ENCODE measurements around the gene CROCC2.

The CROCC2 gene

DNA sequence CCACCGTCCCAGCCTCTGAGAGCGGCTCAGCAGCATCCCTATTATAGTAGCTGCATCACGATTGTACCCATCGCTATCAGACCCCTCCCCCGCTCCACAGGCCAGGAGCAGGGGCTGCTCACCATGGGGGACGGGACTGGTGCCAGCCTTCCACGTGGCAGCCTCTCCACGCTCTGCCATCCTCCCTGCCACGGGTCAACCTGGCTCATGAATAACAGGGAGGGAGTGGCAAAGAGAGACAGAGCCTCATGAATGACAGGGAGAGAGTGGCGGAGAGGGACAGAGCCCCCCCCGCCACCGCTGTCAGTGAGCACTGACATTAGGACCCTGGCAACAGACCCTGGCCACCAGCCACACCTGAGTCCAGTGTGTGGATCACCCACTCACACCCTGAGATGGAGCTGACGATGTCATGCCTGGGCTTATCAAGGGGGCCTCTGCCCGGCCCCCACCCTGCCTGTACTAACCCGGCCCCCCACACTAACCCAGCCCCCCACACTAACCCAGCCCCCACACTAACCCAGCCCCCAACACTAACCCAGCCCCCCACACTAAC, 16.9 kb downstream of the CROCC2 start:
- no peak for DNase-seq

DNA sequence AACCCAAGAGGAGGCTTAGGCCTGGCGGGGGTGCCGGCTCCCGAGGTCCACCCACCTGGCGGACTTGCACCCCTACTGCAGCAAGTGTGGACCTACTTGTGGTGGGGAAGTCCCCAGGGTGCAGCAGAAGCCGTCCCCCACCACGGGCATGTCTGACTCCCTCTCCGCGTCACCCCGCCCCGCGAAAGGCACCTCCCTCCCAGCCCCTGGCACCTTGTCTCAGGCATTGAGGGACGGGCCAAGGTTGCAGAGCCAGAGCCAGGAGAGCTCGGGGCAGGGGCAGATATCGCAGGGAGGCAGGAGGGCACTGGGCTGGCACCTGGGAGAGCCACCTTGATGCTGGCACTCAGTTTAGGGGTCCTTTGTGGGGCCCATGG, 19.0 kb downstream of the CROCC2 start:
- DNase-seq: no peak

DNA sequence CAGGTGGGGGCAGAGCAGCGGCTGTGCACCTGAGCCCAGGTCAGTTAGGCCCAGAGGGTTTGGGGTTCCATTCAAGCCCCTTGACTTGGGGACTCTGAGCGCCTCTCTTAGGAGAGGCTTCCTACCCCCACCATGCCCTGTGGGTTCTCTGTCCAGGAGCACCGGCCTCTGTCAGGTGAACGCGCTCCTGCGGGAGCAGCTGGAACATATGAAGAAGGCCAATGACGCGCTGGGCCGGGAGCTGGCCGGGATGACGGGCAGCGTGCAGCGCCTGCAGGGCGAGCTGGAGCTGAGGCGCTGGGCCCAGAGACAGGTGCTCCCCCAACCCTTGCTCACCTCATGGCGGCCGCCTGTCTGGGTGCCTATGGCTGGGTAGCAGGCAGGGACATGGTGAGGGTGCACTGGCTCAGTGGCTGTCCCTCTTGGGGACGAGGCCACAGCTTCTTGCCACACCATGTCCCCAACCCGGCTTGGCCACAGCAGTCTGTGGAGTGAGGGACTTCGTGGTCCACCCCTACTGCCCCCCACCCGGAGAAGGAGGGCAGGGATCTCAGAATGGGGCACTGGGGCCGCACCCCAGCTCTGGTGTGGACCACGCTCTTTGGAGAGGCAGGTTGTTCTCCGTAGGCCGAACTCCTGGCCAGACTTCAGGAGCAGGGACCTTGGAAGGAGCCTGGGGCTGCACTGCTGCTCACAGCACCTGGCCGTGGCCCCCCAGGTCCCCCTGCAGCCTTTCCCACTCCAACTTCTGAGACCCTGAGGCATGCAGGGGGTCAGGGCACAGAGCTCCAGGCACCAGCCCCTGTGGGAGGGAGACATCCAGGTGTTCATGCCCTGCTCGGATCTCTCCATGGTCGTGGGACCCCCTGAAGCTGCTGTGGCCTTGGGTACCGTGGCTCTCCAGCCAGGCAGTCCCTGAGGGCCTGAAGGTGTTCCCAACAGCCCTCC, 19.7 kb downstream of the CROCC2 start:
- DNase-seq: no peak

DNA sequence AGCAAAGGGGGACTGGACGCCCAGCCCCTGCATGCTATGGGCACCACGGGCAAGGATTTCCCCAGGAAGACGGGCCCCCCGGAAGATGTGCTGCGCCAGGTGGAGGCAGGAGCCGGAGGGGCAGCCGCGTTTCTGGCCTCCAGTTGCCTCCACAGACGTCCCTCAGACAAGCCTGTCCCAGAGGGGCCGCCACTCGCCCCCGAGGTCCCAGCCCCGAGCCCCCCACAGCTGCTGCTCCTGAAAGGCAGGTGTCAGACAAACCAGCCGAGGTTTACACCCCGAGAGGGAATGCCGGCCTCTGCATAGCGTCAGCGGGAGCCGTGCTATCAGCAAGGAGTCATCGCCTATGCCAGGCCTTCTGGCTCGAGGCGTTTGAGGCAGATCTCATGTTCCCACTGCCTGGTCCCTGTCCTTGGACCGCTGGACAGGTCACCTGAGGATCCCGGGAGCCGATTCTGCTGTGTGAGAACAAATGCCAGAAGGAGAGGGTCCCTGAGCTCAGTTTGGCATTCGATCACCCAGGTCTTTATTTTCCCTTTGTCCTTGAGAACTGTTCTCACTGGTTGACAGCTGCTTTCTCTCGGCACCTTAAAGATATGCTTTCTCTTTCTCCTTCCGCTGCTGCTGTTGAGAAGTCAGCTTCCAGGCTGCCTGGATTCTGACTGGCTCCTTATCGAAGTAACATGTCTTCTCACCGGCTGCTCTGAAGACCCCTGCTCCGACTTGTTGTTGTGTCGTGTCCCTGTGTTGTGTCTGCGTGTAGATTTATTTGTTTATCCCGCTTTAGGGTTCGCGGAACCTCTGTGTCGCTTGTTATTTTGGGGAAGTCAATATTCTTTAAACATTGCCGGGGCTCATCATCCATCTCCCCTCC, 20.6 kb downstream of the CROCC2 start:
- no peak for DNase-seq

DNA sequence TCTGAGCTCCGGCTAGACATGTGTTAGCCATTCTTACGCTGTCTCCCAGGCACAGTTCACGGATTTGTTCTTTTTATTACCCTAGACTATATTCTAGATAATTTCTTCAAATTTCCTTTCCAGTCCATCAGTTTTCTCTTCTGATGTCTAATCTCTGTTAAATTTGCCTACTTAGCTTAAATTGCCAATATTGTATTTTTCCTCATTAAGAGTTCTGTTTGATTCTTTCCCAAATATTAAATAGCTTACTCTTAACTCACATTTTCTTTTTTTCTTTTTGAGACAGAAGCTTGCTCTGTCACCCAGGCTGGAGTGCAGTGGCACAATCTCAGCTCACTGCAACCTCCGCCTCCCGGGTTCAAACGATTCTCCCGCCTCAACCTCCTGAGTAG, 21.2 kb downstream of the CROCC2 start:
- no peak for DNase-seq

DNA sequence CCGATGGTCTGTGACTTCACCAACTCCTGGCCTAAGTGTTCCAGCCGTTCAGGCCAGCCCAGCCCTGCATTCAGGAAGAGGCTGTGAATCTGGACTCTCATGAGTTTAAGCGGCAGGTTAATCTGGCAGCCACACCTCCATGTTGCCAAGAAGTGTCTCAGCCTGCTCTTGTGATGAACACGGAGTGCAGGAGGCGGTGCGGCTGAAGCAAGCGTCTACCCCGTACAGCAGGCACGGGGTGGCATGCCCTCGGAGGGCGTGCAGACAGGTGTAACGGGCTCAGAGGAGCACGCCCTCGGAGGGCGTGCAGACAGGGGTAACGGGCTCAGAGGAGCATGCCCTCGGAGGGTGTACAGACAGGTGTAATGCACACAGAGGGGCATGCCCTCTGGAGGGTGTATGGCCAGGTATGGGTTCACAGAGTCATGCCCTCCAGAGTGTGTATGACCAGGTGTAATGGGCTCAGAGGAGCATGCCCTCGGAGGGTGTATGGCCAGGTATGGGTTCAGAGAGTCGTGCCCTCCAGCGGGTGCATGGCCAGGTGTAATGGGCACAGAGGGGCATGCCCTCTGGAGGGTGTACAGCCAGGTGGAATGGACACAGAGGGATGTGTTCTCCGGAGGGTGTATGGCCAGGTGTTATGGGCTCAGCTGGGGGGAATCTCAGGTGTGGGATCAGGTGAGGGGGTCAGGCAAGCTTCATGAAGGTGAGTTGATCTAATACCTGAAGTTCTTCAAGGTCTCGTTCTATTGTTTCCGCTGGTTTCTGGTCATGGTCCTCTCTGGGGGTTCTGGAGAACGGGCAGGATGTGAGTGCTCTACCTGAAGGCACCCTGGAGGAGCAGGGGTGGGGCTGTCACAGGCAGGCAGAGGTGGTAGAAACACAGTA, 22.6 kb downstream of the CROCC2 start:
- no peak for DNase-seq

DNA sequence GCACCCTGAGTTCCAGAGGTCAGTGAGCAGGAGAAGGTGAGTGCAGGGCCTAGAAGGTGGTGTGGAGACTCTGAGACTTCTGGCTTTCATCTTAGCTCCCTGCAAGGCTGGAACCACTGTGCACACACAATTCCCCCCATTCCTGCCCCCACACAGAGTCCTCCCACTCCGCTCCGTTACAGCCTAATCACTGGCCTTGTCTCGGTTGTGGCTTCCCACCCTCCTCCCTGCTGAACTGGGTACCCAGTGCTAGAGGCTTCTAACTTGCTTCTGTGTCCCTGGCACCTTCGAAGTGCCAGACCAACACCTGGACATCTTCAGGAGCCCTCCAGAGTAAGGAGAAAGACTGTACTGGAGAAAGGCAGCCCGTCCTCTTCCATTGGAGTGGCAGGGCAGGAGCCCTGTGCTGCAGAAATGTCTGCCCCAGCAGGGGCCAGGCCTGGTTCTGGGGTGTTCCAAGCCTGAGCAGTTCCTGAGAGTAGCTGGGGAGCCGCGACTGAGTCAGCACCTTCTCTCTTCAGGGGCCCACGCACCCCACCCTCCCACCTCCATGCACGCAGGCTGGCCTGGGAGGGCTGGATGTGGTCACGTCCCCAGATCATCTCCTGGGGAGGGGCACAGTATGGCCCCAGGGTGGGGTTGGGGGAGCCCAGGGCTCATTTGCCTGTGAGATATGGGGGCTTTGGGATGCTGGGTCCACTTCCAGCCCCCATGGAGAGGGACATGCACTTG, 23.4 kb downstream of the CROCC2 start:
- DNase-seq: no peak

DNA sequence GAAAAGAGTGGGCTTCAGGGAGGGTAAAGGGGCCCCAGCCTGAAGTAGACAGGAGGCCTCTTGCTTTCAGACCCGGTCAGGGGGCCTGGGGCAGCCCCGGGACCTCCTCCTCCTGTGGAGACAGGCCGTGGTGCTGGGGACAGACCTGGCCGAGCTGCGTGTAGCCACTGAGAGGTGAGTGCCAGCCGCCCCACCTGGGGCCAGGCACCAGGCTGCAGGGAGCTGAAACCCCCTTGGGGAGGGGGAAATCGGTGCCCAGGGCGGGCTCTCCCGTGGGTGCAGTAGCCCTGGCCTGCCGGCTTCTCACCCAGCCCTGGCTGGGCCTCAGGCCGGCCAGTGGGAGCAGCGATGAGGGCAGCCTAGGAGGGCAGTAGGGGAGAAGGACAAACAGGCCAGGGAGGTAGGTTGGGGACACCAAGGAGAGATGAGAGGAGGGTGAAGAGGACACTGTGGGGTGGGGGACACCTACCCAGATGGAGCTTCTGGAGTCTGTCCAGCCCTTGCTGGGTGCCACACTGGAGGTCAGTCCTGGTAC, 24.0 kb downstream of the CROCC2 start:
- no peak for DNase-seq

DNA sequence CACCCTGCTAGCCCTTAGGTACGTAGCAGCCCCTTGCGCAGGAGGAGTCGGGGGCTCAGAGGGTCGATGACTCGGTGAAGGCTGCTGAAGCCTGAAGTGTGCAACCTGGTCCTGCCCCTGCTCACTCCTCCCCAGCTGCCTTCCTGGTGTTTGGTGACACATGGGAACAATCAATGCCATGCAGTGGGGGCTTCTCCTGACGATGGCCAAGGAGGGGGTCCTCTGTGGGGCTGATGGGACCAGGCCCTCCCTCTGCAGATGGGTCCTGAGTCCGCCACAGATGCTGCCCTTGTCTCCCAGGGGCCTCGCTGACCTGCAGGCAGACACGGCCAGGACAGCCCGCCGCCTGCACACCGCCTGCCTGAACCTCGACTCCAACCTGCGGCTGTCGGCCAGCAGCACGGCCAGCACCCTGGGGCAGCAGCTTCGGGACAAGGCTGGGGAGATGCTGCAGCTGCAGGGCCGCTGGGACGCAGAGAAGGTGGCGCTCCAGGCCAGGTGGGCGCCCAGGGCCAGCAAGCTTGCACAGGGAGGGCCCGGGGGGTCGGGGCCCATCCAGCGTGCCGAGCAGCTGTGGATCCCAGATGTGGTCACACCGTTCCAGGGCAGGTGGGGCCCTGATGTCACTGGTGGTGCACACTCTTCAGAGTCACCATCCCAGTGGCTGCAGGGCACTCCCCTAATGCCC, 24.6 kb downstream of the CROCC2 start:
- no peak for DNase-seq

DNA sequence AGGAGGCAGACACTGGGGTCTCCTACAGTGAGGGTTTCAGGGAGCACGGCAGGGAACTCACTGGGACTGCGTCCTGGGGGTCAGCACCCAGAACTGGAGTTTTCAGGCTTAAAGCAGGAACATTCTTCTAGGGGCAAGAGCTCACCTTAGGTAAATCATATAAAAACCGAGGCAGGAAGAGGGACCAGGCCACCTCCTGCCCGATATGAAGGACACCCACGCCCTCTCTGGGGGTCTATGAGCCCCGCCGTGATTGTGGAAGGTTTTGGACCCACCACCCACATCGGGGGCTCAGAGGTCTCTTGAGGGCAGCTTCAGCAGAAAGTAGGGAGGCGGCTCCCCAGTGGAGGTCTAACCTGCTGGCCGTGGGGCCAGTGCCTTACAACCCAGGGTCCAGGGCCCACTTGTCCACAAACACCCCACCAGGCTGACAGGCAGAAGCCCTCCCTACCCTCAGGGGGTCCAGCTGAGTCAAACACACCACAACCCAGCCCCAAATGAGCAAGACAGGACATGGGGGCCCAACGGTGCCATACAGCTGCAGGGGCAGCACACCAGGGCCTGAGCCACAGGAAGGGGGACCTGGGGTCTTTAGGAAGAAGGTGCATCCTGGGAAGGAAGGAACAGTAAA, 25.3 kb downstream of the CROCC2 start:
- DNase-seq: no peak

DNA sequence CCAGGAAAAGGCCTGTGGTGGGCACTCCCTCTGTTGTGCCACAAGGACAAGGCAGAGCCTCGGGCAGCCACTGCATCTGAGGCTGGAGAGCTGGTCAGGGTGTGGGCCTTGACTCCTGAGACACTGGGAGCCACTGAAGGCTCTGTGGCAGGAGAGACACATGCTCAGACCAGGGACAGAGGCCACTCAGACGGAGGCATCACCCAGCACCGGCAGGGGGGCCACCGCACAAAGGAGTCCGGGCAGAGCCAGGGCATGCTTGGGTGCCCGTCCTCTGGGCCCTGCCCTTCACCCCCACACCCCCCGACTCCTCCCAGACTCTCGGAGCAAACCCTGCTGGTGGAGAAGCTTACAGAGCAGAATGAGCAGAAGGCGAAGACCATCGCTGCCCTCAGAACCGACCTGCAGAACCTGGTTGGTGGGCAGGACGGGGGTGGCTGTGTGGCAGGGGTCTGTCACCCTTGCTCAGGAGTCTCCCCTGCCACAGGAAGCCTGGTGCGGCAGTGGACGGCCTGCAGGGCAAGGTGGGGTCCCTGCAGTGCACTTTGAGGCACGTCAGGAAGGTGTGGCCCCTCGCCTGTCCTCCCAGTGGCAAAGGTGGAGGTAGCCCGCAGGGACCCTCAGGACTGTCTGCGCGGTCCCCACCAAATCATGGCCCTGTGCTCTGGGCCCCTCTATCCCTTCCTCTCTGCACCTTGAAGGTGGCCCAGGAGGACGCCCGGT, 26.0 kb downstream of the CROCC2 start:
- no peak for DNase-seq

DNA sequence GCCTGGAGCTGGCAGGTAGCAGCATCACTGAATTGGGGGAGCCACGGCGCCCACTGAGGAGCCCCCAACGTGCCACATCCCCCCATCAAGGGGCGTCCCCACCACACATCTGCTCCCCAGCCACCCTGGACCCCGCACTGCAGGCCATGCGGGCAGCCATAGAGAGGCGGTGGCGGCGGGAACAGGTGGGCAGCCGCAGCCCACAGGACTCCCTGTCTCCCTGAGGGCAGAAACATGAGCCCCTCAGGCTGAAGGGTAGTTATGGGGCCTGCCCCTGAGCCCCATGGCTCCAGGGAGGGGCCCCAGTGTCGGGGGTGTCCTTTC, 26.6 kb downstream of the CROCC2 start:
- no peak for DNase-seq

DNA sequence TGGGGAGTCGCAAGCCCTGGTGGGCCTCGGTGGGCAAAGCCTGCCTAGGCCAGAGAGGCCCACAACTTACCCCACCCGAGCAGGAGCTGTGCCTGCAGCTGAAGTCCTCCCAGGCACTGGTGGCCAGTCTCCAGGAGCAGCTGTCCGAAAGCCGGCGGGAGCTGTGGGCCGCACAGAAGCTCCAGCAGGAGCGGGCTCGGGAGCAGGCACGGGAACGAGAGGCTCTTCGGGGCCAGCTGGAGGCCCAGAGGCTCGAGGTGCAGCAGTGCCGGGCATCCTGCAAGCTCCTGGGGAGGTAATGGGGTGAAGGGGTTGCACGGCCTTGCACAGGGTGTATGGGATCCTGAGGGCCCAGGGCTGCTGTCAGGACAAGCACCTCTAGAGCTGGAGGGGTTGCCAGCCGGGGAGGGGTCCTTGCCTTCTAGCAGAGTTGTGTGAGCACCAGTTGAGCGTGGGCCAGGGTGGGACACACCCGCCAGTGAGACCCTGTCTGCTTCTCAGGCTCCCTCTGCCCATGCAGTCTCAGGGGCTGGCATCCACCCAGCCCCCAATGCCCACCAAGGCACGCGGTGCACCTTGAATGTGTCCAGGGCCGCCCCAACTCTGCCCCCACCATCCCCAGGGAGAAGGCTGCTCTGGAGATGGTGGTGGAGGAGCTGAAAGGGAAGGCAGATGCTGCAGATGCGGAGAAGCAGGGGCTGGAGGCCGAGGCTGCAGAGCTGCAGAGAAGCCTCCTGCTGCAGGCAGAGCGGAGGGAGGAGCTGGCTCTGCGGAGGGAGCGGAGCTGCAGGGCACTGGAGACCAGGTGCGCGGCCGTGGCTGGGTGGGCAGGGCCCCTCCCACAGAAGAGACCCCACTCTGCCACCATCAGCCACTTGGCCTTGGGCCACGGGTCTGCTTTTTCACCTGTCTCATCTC, 27.2 kb downstream of the CROCC2 start:
- no peak for DNase-seq

DNA sequence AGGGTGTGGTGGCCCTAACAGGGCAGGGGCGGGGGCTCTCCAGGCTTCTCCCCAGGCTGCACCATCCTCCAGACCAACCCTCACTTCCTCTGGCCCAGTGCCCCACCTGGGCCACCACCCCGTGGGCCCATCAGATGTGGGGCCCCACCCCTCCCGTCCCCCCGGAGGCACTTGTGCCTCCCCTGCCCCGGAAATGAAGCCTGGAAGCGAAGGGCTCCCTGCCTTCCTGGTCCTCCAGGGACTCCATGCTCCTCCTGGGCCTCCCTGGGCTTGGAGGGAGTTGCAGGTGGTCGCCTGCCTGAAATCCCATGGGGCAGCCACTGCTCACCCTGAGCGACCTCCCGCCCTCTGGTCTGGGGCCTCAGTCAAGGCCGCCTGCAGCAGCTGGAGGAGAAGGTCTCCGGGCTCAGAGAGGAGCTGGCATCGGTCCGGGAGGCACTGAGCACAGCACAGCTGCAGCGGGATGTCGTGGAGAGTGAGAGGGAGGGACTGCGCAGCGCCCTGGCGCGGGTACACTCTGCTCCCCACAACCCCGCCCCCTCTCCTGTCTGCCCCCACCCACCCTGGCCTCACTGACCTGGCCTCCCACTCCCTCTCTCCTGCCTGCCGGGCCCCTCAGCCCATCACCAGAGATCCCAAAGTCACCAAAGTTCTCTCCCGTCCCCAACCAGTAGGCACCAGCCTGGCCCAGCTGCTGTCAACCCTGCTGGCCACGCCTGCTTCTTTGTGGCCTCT, 28.0 kb downstream of the CROCC2 start:
- DNase-seq: no peak

DNA sequence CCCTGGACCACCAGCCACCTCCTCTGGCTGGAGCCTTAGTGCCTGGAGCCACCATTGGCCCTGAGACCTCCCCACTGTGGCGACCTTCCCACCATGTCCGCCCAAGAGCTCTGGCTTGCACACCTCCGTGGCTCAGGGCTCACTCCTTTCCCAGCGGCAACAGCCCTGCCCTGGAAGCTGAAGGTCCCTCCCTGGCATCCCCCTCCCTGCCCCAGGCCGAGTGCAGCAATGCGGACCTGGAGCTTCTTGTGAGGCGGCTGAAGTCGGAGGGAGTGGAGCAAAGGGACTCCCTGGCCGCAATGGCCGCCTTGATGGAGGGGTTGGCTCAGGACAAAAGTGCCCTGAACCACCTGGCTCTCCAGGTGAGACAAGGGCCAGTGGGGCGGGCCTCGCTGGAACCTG, 28.6 kb downstream of the CROCC2 start:
- no peak for DNase-seq

DNA sequence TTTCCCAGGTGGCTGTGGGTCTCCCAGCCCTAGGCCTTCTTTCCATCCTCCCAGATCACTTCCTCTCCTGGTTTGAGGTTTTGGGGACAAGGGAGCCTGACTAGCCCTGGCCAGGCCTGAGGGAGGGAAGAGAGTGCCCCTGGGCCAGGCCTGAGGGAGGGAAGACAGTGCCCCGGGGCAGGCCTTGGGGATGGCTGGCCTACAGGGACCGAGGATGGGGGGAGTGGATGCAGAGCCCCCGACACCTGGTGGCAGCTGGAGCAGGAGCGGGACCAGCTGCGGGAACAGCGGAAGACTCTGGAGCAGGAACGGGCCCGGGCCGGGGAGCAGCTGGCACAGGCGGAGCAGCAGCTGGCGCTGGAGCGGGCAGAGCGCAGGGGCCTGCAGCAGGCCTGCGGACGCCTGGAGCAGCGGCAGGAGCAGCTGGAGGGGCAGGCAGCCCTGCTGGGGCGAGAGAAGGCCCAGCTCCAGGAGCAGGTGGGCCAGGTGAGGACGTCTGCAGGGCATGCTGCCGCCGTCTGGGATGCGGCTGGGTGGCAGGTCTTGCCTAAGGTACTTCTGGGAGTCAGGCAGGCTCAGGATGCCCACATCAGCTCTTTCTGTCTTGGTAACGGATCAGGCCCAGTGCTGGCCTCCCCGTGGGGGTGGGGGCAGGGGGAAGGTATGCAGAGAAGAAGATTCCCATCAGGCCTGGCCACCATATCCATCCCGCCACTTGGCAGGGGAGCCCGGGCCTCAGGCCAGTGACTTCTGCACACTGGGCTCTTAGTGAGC, 29.2 kb downstream of the CROCC2 start:
- peak in 1 of 2 experiments; percentile 64 for DNase-seq

DNA sequence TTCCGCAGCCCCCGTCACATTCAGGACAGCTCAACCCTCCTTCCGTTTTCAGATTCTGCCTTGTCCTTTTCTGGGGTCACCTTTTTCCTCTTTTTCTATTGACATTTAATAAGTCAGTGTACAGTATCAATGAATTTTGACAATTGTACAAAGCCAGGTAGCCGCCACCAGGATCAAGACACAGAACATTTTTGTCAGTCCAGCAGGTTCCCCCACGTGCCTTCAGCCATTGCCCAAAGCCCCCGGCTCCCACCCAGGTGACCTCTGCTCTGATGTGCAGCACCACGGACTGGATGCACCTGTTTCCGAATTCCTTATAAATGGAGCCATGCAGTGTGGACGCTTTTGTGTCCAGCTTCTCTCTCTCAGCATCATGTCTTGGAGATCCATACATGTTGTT, 30.0 kb downstream of the CROCC2 start:
- DNase-seq: no peak
